Measurements from ENCODE around the gene TSPEAR.

The TSPEAR gene

DNA sequence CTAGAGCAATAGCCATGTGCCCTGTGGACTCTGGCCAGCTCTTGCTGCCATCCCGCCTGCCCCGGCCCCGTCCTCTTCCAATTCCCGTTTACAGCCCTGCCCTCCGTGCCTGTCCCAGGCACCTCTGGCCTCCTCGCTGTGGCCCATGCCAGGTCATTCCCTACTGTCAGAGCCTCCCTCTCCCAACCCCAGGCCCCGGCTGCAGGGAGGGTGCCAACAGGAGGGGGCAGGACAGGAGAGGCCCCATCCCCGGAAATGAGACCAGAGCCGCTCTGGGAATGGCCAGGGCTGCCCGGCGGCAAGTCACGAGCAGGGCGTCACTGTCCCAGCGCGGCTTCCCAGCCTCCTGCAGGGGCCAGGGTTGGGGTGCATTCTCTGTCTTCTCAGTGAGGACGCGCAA is 23.5 kb upstream of the TSPEAR start:
- H3K9ac ChIP-seq (ENCODE audit: low read length) = no peak overlapping the region
- TF ChIP-seq, protein P1, sequence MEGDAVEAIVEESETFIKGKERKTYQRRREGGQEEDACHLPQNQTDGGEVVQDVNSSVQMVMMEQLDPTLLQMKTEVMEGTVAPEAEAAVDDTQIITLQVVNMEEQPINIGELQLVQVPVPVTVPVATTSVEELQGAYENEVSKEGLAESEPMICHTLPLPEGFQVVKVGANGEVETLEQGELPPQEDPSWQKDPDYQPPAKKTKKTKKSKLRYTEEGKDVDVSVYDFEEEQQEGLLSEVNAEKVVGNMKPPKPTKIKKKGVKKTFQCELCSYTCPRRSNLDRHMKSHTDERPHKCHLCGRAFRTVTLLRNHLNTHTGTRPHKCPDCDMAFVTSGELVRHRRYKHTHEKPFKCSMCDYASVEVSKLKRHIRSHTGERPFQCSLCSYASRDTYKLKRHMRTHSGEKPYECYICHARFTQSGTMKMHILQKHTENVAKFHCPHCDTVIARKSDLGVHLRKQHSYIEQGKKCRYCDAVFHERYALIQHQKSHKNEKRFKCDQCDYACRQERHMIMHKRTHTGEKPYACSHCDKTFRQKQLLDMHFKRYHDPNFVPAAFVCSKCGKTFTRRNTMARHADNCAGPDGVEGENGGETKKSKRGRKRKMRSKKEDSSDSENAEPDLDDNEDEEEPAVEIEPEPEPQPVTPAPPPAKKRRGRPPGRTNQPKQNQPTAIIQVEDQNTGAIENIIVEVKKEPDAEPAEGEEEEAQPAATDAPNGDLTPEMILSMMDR (IDR thresholded peaks at IDR 0.05; ENCODE audit: insufficient read depth, low read length, poor library complexity, severe bottlenecking) = no peak
- no peak for TF ChIP-seq EZH2phosphoT487 (conservative IDR thresholded peaks at IDR 0.05; ENCODE audit: low read length)
- no peaks in the 10 kb centered on the region for H3K79me2 ChIP-seq (ENCODE audit: insufficient read depth, low read length)
- H4K20me1 ChIP-seq (ENCODE audit: low read depth, low read length) = no peaks in the 10 kb centered on the region
- H3K9me3 ChIP-seq (ENCODE audit: insufficient read depth, low read length) = no peaks in the 10 kb centered on the region
- H3K27ac ChIP-seq (ENCODE audit: low read depth, low read length) = no peak overlapping the region
- no peak overlapping the region for H2AFZ ChIP-seq (ENCODE audit: low read depth, low read length, severe bottlenecking)
- H3K4me2 ChIP-seq (ENCODE audit: low read depth, low read length, poor library complexity, severe bottlenecking) = no peak overlapping the region
- no peaks in the 10 kb centered on the region for H3F3A ChIP-seq (ENCODE audit: insufficient read depth)
- H3K9me2 ChIP-seq (replicated peaks; ENCODE audit: insufficient read depth, low read length) = no peaks in the 10 kb centered on the region
- H3K36me3 ChIP-seq (ENCODE audit: low read length) = no peaks in the 10 kb centered on the region
- H3K4me3 ChIP-seq (ENCODE audit: insufficient read depth, low read length, poor library complexity, severe bottlenecking) = no peak overlapping the region
- no peaks in the 10 kb centered on the region for H3K27me3 ChIP-seq (ENCODE audit: low read length)

DNA sequence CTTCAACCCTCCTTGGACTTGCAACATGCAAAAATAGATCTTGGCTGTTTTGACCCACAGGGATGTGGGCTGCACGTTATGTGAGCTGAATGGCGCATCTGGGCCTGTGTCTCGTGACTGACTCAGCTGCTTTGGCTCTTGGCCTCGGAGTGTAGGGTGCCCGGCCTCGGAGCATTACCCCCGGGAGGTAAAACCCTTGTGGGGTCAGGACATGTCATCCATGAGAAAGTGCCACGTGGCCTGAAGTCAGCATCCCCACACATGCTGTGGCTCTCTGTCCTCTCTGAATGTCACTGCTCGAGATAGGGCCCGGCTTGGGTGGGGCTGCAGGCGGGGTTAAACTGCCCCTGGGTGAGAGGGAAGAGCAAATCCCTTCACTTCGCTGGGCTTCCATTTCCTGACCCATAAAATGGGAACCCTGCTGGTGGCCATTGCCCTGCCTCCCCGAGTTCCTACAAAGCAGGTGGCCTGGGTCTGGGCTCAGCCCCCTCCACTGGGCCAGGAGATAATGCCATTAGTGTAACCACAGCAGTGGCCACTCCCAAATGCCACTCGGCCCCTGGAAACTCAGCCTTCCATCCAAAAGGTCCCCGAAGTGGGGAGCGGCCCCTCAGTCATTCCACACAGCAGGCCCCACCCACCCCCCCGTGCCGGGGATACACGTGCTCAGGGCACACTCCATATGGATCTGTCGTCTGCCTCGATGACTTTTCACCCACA is 22.8 kb upstream of the TSPEAR start:
- Histone ChIP-seq H3K9me3 (ENCODE audit: insufficient read depth, low read length) (no peaks in the 10 kb centered on the region), H3K4me3 (ENCODE audit: insufficient read depth, low read length, poor library complexity, severe bottlenecking) (no peak overlapping the region), H3K79me2 (ENCODE audit: insufficient read depth, low read length) (no peaks in the 10 kb centered on the region), H3F3A (ENCODE audit: insufficient read depth) (no peaks in the 10 kb centered on the region), H2AFZ (ENCODE audit: low read depth, low read length, severe bottlenecking) (no peak overlapping the region), H3K9ac (ENCODE audit: low read length) (no peak overlapping the region), H3K36me3 (ENCODE audit: low read length) (no peaks in the 10 kb centered on the region), H3K9me2 (replicated peaks; ENCODE audit: insufficient read depth, low read length) (no peaks in the 10 kb centered on the region), H3K4me2 (ENCODE audit: low read depth, low read length, poor library complexity, severe bottlenecking) (no peak overlapping the region), H3K27ac (ENCODE audit: low read depth, low read length) (no peak overlapping the region), H4K20me1 (ENCODE audit: low read depth, low read length) (no peaks in the 10 kb centered on the region), H3K27me3 (ENCODE audit: low read length) (no peaks in the 10 kb centered on the region)
- TF ChIP-seq, protein P1 (IDR thresholded peaks at IDR 0.05; ENCODE audit: insufficient read depth, low read length, poor library complexity, severe bottlenecking) = no peak
- no peak for TF ChIP-seq EZH2phosphoT487 (conservative IDR thresholded peaks at IDR 0.05; ENCODE audit: low read length)

- no peak overlapping the region for H3K9ac ChIP-seq (ENCODE audit: low read length)
- H3K4me3 ChIP-seq (ENCODE audit: insufficient read depth, low read length, poor library complexity, severe bottlenecking) = no peak overlapping the region
- TF ChIP-seq EZH2phosphoT487 (conservative IDR thresholded peaks at IDR 0.05; ENCODE audit: low read length) = no peak
- TF ChIP-seq, protein P1 (IDR thresholded peaks at IDR 0.05; ENCODE audit: insufficient read depth, low read length, poor library complexity, severe bottlenecking) = no peak
- H3K9me3 ChIP-seq (ENCODE audit: insufficient read depth, low read length) = no peaks in the 10 kb centered on the region
- no peak overlapping the region for H3K27ac ChIP-seq (ENCODE audit: low read depth, low read length)
- no peaks in the 10 kb centered on the region for H3K36me3 ChIP-seq (ENCODE audit: low read length)
- H3K9me2 ChIP-seq (replicated peaks; ENCODE audit: insufficient read depth, low read length) = no peaks in the 10 kb centered on the region
- no peaks in the 10 kb centered on the region for H3K27me3 ChIP-seq (ENCODE audit: low read length)
- no peaks in the 10 kb centered on the region for H3F3A ChIP-seq (ENCODE audit: insufficient read depth)
- H4K20me1 ChIP-seq (ENCODE audit: low read depth, low read length) = no peaks in the 10 kb centered on the region
- H3K79me2 ChIP-seq (ENCODE audit: insufficient read depth, low read length) = no peaks in the 10 kb centered on the region
- no peak overlapping the region for H2AFZ ChIP-seq (ENCODE audit: low read depth, low read length, severe bottlenecking)
- no peak overlapping the region for H3K4me2 ChIP-seq (ENCODE audit: low read depth, low read length, poor library complexity, severe bottlenecking)
These were observed 21.6 kb upstream of the TSPEAR start for GRCh38 chr21:44732956-44733355.

Measured in SU-DHL-6 (cell line).